Uterus (tissue), 4 donors: ENCODE results near the gene RAPGEF2. TPM values are rescaled to one million over a fixed set of nuclear protein-coding genes. Genes with fewer than 3 reads are reported as not detected.

Experiments used
- DNase-seq, 2 donors: peaks; one replicate each; pipeline ENCODE4 v3.0.0-alpha.2; 2019 to 2020
- H3K27ac ChIP-seq, 2 donors: fragments of 200-600 bp; sonication (generic); 1 replicate in 1 of 2; 2 replicates in 1 of 2; pipeline ENCODE4 v1.5.1; 2016 to 2018
- H3K27me3 ChIP-seq, 2 donors: fragments of 200-600 bp; sonication (generic); one replicate each; pipeline ENCODE4 v1.5.1; 2018 to 2019; ENCODE audit warnings: control low read depth in 1 of 2
- H3K36me3 ChIP-seq, 2 donors: fragments of 200-600 bp; sonication (generic); one replicate each; pipeline ENCODE4 v1.5.1; 2019; ENCODE audit warnings: control low read depth in 1 of 2
- H3K4me1 ChIP-seq, 2 donors: fragments of 200-600 bp; sonication (generic); one replicate each; pipeline ENCODE4 v1.5.1; 2018 to 2019; ENCODE audit warnings: control low read depth in 1 of 2
- H3K4me3 ChIP-seq, 2 donors: fragments of 200-600 bp; sonication (generic); 1 replicate in 1 of 2; 2 replicates in 1 of 2; pipeline ENCODE4 v1.5.1; 2018 to 2019; ENCODE audit warnings: mild to moderate bottlenecking in 1 of 2
- H3K9me3 ChIP-seq, 2 donors: fragments of 200-600 bp; sonication (generic); one replicate each; pipeline ENCODE4 v1.5.1; 2019; ENCODE audit warnings: control low read depth in 1 of 2
- POLR2A ChIP-seq, 2 donors: fragments of 450-650 bp; IDR thresholded peaks; one replicate each; pipeline ENCODE4 v1.6.1; 2016; ENCODE audit warnings: antibody characterized with exemption in 2 of 2, mild to moderate bottlenecking in 1 of 2, moderate library complexity in 1 of 2
- intact Hi-C: fragments of 100-400 bp; cut with DNase I; formaldehyde crosslinking; loops from one replicate; pipeline ENCODE4 v1.15.1; 2023; ENCODE audit warnings: low total_unique reads
- total RNA-seq, 4 donors: library from RNA; depleted of rRNA in 3 of 4; stranded (reverse); fragments of >200 nt in 3 of 4; gene quantifications; one replicate each; pipeline versions ENCODE4 v1.1.0 to v1.2.4, GENCODE V29; 2014 to 2023
- TF ChIP-seq, protein P1 (sequence below), 4 experiments: fragments of 200-600 bp in 2 of 4; fragments of 450-650 bp in 2 of 4; sonication (generic) in 2 of 4; IDR thresholded peaks; one replicate each; pipeline ENCODE4 v1.5.1; 2016 to 2019; ENCODE audit warnings: antibody characterized with exemption in 4 of 4, mild to moderate bottlenecking in 2 of 4, moderate library complexity in 1 of 4
- donor health status: DM: yes; HTN: yes; CAD: no.

The RAPGEF2 gene
- total RNA-seq, 4 donors from 2014 or later: 27.9 to 61.4 (median 40.5) TPM

DNA sequence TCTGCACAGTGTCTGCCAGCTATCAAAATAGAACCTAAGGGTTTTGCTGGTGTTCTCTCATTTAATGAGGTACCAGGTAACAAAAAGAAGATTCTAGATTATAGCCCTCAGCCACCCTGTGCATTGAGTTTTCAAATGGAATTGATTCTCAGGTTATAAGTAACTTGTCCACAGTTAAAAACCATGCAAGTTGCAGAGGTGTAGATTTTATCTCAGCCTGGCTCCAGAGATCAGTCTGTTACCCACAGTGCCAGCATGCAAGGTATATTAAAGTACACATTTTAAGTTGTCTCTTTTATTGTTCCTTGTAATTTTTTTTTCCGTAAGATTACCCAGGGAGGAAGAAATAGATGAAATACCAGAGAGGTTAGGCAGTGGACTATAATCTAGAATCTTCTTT, 59.7 kb downstream of the RAPGEF2 start:
- no peak for DNase-seq
- H3K9me3 ChIP-seq: no peaks in the 10 kb centered on the region
- TF ChIP-seq, protein P1, sequence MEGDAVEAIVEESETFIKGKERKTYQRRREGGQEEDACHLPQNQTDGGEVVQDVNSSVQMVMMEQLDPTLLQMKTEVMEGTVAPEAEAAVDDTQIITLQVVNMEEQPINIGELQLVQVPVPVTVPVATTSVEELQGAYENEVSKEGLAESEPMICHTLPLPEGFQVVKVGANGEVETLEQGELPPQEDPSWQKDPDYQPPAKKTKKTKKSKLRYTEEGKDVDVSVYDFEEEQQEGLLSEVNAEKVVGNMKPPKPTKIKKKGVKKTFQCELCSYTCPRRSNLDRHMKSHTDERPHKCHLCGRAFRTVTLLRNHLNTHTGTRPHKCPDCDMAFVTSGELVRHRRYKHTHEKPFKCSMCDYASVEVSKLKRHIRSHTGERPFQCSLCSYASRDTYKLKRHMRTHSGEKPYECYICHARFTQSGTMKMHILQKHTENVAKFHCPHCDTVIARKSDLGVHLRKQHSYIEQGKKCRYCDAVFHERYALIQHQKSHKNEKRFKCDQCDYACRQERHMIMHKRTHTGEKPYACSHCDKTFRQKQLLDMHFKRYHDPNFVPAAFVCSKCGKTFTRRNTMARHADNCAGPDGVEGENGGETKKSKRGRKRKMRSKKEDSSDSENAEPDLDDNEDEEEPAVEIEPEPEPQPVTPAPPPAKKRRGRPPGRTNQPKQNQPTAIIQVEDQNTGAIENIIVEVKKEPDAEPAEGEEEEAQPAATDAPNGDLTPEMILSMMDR (IDR thresholded peaks at IDR 0.05): no peak
- no peak for TF ChIP-seq POLR2A (IDR thresholded peaks at IDR 0.05)
- H3K27me3 ChIP-seq: no peaks in the 10 kb centered on the region
- intact Hi-C loops: no loop called here
- H3K4me1 ChIP-seq: peaks cover 0 to 4% of the 10 kb centered on the region in 2 donors
- H3K36me3 ChIP-seq: no peaks in the 10 kb centered on the region
- no peak overlapping the region for H3K27ac ChIP-seq
- no peak overlapping the region for H3K4me3 ChIP-seq

DNA sequence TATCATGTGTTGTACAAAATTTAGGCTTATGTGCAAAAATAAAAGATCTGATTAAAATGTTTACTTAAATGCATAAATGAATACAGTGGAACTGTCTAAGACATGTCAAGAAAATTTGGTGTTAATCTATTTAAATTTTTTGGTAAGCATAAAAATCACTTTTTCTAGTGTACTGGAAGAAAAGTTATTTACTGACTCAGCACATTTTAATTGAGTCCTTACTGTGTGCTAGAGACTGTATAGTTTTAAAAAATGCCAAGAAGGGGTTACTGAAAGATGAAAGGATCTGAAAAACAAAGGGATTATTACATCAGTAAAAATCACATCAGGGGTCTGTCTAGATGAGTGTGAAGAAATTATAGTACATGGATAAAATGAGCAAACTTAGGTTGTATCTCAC, 60.6 kb downstream of the RAPGEF2 start:
- H3K4me1 ChIP-seq: peaks cover 0 to 4% of the 10 kb centered on the region in 2 donors
- DNase-seq: no peak
- intact Hi-C loops: no loop called here
- H3K27me3 ChIP-seq: no peaks in the 10 kb centered on the region
- no peak for TF ChIP-seq POLR2A (IDR thresholded peaks at IDR 0.05)
- TF ChIP-seq, protein P1 (IDR thresholded peaks at IDR 0.05): no peak
- H3K36me3 ChIP-seq: no peaks in the 10 kb centered on the region
- no peak overlapping the region for H3K27ac ChIP-seq
- H3K4me3 ChIP-seq: no peak overlapping the region
- H3K9me3 ChIP-seq: no peaks in the 10 kb centered on the region

DNA sequence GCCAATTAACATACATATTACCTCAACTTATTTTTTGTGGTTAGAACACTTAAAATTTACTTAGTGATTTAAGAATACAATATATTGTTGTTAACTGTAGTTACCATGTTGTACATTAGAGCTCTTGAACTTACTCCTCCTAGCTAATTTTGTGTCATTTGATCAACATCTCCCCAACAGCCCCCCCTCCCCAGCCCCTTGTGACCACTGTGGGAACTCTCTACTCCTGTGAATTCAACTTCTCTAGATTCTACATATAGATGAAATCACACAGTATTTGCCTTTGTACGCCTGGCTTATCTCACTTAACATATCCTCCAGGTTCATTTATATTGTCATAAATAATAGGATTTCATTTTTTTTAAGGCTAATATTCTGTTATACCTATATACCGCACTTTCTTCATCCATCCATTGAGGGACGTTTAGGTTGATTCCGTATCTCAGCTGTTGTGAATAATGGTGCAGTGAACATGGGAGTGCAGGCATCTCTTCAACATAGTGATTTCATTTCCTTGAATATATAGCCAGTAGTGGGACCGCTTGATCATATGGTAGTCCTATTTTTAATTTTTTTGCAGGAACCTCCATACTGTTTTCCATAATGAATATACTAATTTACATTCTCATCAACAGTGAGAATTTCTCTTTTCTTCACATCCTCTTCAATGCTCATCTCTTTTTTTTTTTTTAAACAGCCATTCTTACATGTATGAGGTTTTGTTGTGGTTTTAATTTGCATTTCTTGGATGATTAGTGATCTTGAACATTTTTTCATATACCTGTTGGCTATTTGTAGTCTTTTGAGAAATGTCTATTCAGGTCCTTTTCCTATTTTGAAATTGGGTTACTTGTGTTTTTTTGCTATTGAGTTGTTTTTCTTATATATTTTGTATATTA, 66.8 kb downstream of the RAPGEF2 start:
- intact Hi-C loops: no loop called here

DNA sequence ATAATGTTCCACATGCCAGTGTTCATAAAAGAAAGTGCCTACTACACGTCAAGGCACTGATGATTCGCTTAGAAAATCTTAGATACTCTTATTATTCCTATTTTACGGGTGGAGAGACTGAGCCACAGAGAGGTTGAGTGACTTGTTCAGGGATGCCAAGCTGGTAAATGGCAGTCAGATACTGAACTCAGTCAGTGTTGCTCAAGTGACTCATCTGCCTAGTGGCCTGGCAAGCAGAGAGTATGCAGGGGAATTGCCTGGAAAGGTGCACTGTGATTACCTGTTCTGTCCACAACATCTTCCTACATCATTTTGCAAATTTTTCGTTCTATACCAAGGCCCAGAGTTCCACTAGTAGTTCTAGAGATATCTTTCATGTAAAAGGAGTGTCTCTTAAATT, 68.4 kb downstream of the RAPGEF2 start:
- no peak for DNase-seq
- no peak overlapping the region for H3K27ac ChIP-seq
- H3K36me3 ChIP-seq: no peaks in the 10 kb centered on the region
- TF ChIP-seq, protein P1 (IDR thresholded peaks at IDR 0.05): no peak
- TF ChIP-seq POLR2A (IDR thresholded peaks at IDR 0.05): no peak
- no peaks in the 10 kb centered on the region for H3K27me3 ChIP-seq
- no peak overlapping the region for H3K4me3 ChIP-seq
- intact Hi-C loops: no loop called here
- H3K4me1 ChIP-seq: no peaks in the 10 kb centered on the region
- no peaks in the 10 kb centered on the region for H3K9me3 ChIP-seq

More for the DNA sequence above, 66.8 kb downstream of the RAPGEF2 start:
- H3K36me3 ChIP-seq: no peaks in the 10 kb centered on the region
- DNase-seq: no peak
- no peak overlapping the region for H3K4me3 ChIP-seq
- no peaks in the 10 kb centered on the region for H3K9me3 ChIP-seq
- no peaks in the 10 kb centered on the region for H3K27me3 ChIP-seq
- no peak overlapping the region for H3K27ac ChIP-seq
- no peaks in the 10 kb centered on the region for H3K4me1 ChIP-seq
- no peak for TF ChIP-seq POLR2A (IDR thresholded peaks at IDR 0.05)
- TF ChIP-seq, protein P1 (IDR thresholded peaks at IDR 0.05): no peak

DNA sequence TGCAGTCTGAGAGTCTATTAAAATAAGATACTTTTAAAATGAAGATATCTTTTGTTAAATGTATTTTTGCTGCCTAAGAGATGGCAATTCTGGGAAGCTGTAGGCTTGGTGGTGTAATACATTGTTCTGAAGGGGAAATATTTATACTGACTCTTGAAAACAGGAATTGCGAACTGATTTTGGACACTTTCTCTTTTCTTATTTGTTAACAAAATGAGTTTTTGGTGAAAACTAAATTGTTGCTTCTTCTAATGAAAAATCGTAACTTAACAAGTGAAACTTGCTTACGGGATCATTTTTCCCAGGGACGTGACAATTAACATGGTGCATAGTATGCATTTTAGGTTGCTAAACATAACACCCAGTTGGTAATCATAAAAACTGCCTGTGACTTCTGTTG, 71.0 kb downstream of the RAPGEF2 start:
- Histone ChIP-seq H3K4me3 (no peak overlapping the region), H3K36me3 (no peaks in the 10 kb centered on the region), H3K27me3 (no peaks in the 10 kb centered on the region), H3K4me1 (no peaks in the 10 kb centered on the region), H3K27ac (no peak overlapping the region), H3K9me3 (no peaks in the 10 kb centered on the region)
- no peak for DNase-seq
- TF ChIP-seq POLR2A (IDR thresholded peaks at IDR 0.05): no peak
- TF ChIP-seq, protein P1 (IDR thresholded peaks at IDR 0.05): no peak
- intact Hi-C loops: no loop called here
